GM19468 (cell line): ENCODE measurements around the gene DICER1.
"Not testable (repeated sequence)": the region's sequence is repeated elsewhere in the genome, so short reads cannot be mapped to it uniquely, and the experiment has no call there.

ENCODE experiments used
- ATAC-seq: cut with Tn5 transposase; IDR thresholded peaks from one replicate; pipeline ENCODE4 v1.9.1; 2021; ENCODE audit warnings: mild to moderate bottlenecking, moderate library complexity, moderate number of reproducible peaks; ENCODE audit not compliant: unreplicated experiment; ENCODE audit errors: extremely low read depth

DICER1 gene

GRCh38 chr14:95157327-95158189 is at the start of gene DICER1:
Gene DICER1 (minus strand): TSS chr14:95157529. CDS start chr14:95133458, 24,071 bp downstream.
- peak; percentile 42 for ATAC-seq

- no peak for ATAC-seq
Measured at GRCh38 chr14:95206534-95206933, 49.2 kb upstream of the DICER1 start.

- ATAC-seq: no peak
Measured at GRCh38 chr14:95204705-95205104, 47.4 kb upstream of the DICER1 start.

- not testable (repeated sequence) for ATAC-seq
Measured at GRCh38 chr14:95201745-95202144, 44.4 kb upstream of the DICER1 start.

GRCh38 chr14:95200404-95200803 is 43.1 kb upstream of the DICER1 start:
- no peak for ATAC-seq

- ATAC-seq: no peak
Measured at GRCh38 chr14:95199298-95199983, 42.1 kb upstream of the DICER1 start.

GRCh38 chr14:95198320-95198719 is 41.0 kb upstream of the DICER1 start:
- ATAC-seq: no peak

- no peak for ATAC-seq
Measured at GRCh38 chr14:95197551-95197950, 40.2 kb upstream of the DICER1 start.

- ATAC-seq: no peak
Measured at GRCh38 chr14:95196826-95197545, 39.7 kb upstream of the DICER1 start.

GRCh38 chr14:95196268-95196667 is 38.9 kb upstream of the DICER1 start:
- no peak for ATAC-seq

- ATAC-seq: no peak
Measured at GRCh38 chr14:95195031-95195430, 37.7 kb upstream of the DICER1 start.

GRCh38 chr14:95193081-95193480 is 35.8 kb upstream of the DICER1 start:
- no peak for ATAC-seq

GRCh38 chr14:95192311-95192710 is 35.0 kb upstream of the DICER1 start:
- no peak for ATAC-seq

- ATAC-seq: no peak
Measured at GRCh38 chr14:95191445-95192199, 34.3 kb upstream of the DICER1 start.

- no peak for ATAC-seq
Measured at GRCh38 chr14:95190857-95191256, 33.5 kb upstream of the DICER1 start.

- ATAC-seq: no peak
Measured at GRCh38 chr14:95190346-95190840, 33.1 kb upstream of the DICER1 start.

- no peak for ATAC-seq
Measured at GRCh38 chr14:95189367-95190132, 32.2 kb upstream of the DICER1 start.

- ATAC-seq: no peak
Measured at GRCh38 chr14:95188380-95188779, 31.1 kb upstream of the DICER1 start.

GRCh38 chr14:95185767-95186392 is 28.6 kb upstream of the DICER1 start:
- ATAC-seq: no peak
